MCF 10A (cell line): Measurements from ENCODE around the gene RNF183. TPM values are rescaled to one million over a fixed set of nuclear protein-coding genes. Genes with fewer than 3 reads are reported as not detected.

Experiments
- BruUV-seq: library from RNA; stranded (reverse); fragments of 400-500 nt; replicated peaks from 2 replicates; lab custom pipeline; 2021; lab: Mats Ljungman, UMichigan
- CTCF ChIA-PET: fragments of 300-600 bp; sonication (Branson Sonifier 250); formaldehyde crosslinking; extraction: SDS; loops from one replicate; lab custom pipeline; 2021; ENCODE audit warnings: antibody characterized with exemption, inconsistent platforms; lab: Yijun Ruan, JAX
- POLR2A ChIA-PET: fragments of 300-600, 350-650 bp; sonication (Branson Sonifier 250); formaldehyde crosslinking; extraction: SDS; loops from one replicate; lab custom pipeline; 2020; ENCODE audit warnings: antibody characterized with exemption, inconsistent platforms; lab: Yijun Ruan, JAX
- DNase-seq: peaks from one replicate; pipeline ENCODE4 v3.0.0-alpha.2; 2018; ENCODE audit not compliant: unreplicated experiment
- H3K27ac Mint-ChIP-seq: one replicate; pipeline ENCODE4 v1.8.0; 2022; ENCODE audit warnings: mild to moderate bottlenecking, low read depth, mixed read lengths; ENCODE audit not compliant: unreplicated experiment
- H3K27me3 Mint-ChIP-seq: one replicate; pipeline ENCODE4 v1.8.0; 2022; ENCODE audit warnings: mixed read lengths; ENCODE audit not compliant: insufficient read depth, unreplicated experiment
- H3K36me3 Mint-ChIP-seq: one replicate; pipeline ENCODE4 v1.8.0; 2022; ENCODE audit warnings: mild to moderate bottlenecking, moderate library complexity, mixed read lengths; ENCODE audit not compliant: insufficient read depth, unreplicated experiment
- H3K4me1 Mint-ChIP-seq: one replicate; pipeline ENCODE4 v1.8.0; 2022; ENCODE audit warnings: mixed read lengths; ENCODE audit not compliant: insufficient read depth, unreplicated experiment
- H3K4me3 Mint-ChIP-seq: one replicate; pipeline ENCODE4 v1.8.0; 2022; ENCODE audit warnings: mild to moderate bottlenecking, moderate library complexity, mixed read lengths; ENCODE audit not compliant: unreplicated experiment
- H3K9me3 Mint-ChIP-seq: one replicate; pipeline ENCODE4 v1.8.0; 2022; ENCODE audit warnings: mixed read lengths; ENCODE audit not compliant: unreplicated experiment
- intact Hi-C: fragments of 100-400 bp; cut with micrococcal nuclease; formaldehyde crosslinking; loops from 2 replicates; pipeline ENCODE4 v1.14.1; 2022
- total RNA-seq: library from RNA; stranded (reverse); gene quantifications from 2 replicates; pipeline ENCODE4 v1.2.3, GENCODE V29; 2022
- TF ChIP-seq, protein P1 (sequence below): fragments of 200-600 bp; IDR thresholded peaks from one replicate; pipeline ENCODE4 v1.8.0; 2022; ENCODE audit warnings: antibody characterized with exemption, mild to moderate bottlenecking; ENCODE audit not compliant: unreplicated experiment

The RNF183 gene
- total RNA-seq, 1 experiment from 2014 or later: not detected

DNA sequence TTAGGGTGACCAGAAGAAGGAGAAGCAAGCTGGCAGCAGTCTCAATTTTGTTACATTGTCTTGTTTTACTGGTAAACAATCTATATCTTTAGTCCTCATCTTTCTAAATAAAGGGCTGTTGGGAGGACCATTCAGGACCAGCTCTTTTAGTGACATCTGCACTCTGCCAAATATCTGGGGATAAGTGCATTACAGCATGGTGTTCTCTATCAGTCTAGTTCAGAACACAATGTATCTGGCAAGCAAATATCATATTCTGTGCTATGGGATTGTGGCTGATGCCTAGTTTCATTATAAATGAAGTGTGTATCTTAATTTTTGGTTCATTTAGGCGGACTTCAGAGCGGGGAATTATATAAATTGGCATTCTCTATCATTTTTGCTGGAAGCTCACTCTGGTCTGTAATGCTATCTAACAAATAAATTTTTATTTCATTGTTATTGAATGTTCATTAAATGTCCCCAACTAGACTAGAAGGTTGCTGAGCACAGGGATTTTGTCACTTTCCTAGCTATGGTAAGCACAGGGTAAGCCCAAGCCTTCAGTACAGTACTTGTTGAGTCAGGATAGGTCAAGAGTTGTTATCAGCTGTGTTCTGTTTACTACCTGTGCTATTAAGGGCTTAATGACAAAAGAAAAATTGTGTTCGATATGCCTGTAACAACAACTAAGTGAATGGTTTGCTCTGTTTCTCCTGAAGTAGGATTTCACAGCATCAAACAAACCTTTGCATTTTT is 25.0 kb upstream of the RNF183 start:
- H3K4me1 Mint-ChIP-seq: peaks cover 4% of the 10 kb centered on the region
- TF ChIP-seq, protein P1, sequence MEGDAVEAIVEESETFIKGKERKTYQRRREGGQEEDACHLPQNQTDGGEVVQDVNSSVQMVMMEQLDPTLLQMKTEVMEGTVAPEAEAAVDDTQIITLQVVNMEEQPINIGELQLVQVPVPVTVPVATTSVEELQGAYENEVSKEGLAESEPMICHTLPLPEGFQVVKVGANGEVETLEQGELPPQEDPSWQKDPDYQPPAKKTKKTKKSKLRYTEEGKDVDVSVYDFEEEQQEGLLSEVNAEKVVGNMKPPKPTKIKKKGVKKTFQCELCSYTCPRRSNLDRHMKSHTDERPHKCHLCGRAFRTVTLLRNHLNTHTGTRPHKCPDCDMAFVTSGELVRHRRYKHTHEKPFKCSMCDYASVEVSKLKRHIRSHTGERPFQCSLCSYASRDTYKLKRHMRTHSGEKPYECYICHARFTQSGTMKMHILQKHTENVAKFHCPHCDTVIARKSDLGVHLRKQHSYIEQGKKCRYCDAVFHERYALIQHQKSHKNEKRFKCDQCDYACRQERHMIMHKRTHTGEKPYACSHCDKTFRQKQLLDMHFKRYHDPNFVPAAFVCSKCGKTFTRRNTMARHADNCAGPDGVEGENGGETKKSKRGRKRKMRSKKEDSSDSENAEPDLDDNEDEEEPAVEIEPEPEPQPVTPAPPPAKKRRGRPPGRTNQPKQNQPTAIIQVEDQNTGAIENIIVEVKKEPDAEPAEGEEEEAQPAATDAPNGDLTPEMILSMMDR: no peak
- ChIA-PET CTCF (interaction anchor here (0.6 kb wide), 1 partner anchor 106 kb away, joined by 5 read pairs; no protein-coding TSS in a partner anchor), POLR2A (interaction anchor here (0.8 to 1.5 kb wide), 4 partner anchors 8 to 82 kb away, joined by 3 to 6 read pairs (median 4); partner anchors contain the start of genes C9orf43, POLE3 and WDR31)
- no peak overlapping the region for H3K4me3 Mint-ChIP-seq
- H3K27ac Mint-ChIP-seq: no peak overlapping the region
- no peak for DNase-seq
- H3K27me3 Mint-ChIP-seq: no peaks in the 10 kb centered on the region
- peaks cover 11% of the 10 kb centered on the region for H3K36me3 Mint-ChIP-seq
- no TSS peak for BruUV-seq
- no peaks in the 10 kb centered on the region for H3K9me3 Mint-ChIP-seq
- intact Hi-C loops: no loop called here

DNA sequence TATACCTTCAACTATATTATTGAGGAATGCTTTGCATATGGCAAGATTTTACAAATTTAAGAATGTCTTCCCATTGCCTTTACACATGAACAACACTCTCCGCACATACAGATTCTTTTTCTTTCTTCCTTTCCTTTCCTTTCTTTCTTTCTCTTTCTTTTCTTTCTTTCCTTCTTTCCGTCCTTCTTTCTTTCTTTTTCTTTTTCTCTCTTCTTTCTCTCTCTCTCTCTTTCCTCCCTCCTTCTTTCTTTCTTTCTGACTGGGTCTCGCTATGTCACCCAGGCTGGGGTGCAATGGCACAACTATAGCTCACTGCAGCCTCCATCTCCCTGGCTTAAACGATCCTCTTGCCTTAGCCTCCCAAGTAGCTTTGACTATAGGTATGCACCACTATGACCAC is 23.1 kb upstream of the RNF183 start:
- intact Hi-C loops: no loop called here
- Mint-ChIP-seq H3K27me3 (no peaks in the 10 kb centered on the region), H3K9me3 (no peaks in the 10 kb centered on the region), H3K27ac (no peak overlapping the region), H3K4me1 (peaks cover 4% of the 10 kb centered on the region), H3K4me3 (no peak overlapping the region), H3K36me3 (peaks cover 7% of the 10 kb centered on the region)
- no TSS peak for BruUV-seq
- POLR2A ChIA-PET: interaction anchor here (1.5 kb wide), 1 partner anchor 84 kb away, joined by 5 read pairs; the partner anchor contains the start of genes C9orf43 and POLE3
- CTCF ChIA-PET: interaction anchor here (0.5 to 0.8 kb wide), 4 partner anchors 14 to 149 kb away, joined by 3 read pairs; no protein-coding TSS in a partner anchor
- no peak for DNase-seq
- TF ChIP-seq, protein P1: no peak

DNA sequence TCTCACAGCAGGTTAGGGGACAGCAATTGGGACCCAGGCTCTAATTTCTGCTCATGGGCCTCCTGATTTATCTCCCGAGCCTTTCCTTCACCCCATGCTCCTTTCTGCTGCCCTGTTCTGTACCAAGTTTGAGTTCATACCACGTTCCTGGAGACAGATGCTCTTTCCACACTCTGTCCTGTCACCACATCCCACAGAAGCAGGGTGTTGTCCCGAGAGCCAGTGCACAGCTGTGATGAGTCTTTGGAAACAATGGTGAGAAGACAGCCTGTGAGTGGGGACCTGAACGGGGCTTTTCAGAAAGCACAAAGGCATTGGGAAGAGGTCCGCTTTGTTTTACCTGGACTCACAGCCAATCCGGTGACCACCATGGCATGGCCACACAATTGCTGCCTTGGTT is 19.5 kb upstream of the RNF183 start:
- Mint-ChIP-seq H3K4me3 (no peak overlapping the region), H3K27ac (no peak overlapping the region), H3K4me1 (peaks cover 4% of the 10 kb centered on the region), H3K27me3 (no peaks in the 10 kb centered on the region), H3K9me3 (no peaks in the 10 kb centered on the region), H3K36me3 (no peaks in the 10 kb centered on the region)
- TF ChIP-seq, protein P1: no peak
- no peak for DNase-seq
- POLR2A ChIA-PET: no interaction called here
- no TSS peak for BruUV-seq
- intact Hi-C loops: no loop called here
- CTCF ChIA-PET: no interaction called here

DNA sequence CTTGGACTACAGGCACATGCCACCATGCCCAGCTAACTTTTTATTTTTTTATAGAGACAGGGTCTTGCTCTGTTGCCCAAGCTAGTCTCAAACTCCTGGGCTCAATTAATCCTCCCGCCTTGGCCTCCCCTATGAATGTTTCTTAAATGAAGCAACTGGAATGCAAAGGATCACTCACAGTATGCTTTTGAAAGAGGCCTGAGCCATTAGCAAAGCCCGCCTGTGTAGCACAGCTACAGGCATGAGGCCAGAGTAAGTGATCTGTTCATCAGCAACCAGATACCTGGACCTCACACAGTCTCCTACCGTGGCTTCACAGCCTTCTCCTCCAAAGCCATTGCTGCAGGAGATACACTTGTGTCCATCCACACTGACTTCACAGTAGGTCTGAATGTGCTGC is 16.9 kb upstream of the RNF183 start:
- BruUV-seq: no TSS peak

More for the DNA sequence above, 16.9 kb upstream of the RNF183 start:
- Mint-ChIP-seq H3K4me3 (no peak overlapping the region), H3K4me1 (peaks cover 4% of the 10 kb centered on the region), H3K36me3 (no peaks in the 10 kb centered on the region), H3K27ac (no peak overlapping the region), H3K9me3 (no peaks in the 10 kb centered on the region), H3K27me3 (no peaks in the 10 kb centered on the region)
- DNase-seq: no peak
- ChIA-PET CTCF (interaction anchor here (0.6 to 4.0 kb wide), 3 partner anchors 11 to 224 kb away, joined by 3 to 15 read pairs (median 3); partner anchors contain the start of gene ALAD), POLR2A (interaction anchor here (0.6 to 1.0 kb wide), 3 partner anchors 8 to 81 kb away, joined by 3 read pairs; partner anchors contain the start of gene ALAD)
- TF ChIP-seq, protein P1: no peak
- intact Hi-C loops: no loop called here
